MM.1S (cell line): ENCODE data around the gene GAS2L2.

Experiments used
- DNase-seq: peaks from one replicate; pipeline ENCODE4 v3.0.0-alpha.2; 2015
- H2AFZ ChIP-seq: fragments of 300-600 bp; sonication (generic); 2 replicates; pipeline ENCODE4 v1.6.0; 2016; ENCODE audit warnings: antibody characterized with exemption, low read length
- H3F3A ChIP-seq: fragments of 300-600 bp; sonication (generic); 2 replicates; pipeline ENCODE4 v1.6.1; 2016; ENCODE audit warnings: mild to moderate bottlenecking, antibody characterized with exemption, low read length, moderate library complexity, mixed read lengths; ENCODE audit not compliant: insufficient read depth
- H3K27ac ChIP-seq: fragments of 300-600 bp; sonication (generic); 2 replicates; pipeline ENCODE4 v1.5.1; 2016; ENCODE audit warnings: mild to moderate bottlenecking, low read length
- H3K27me3 ChIP-seq: fragments of 300-600 bp; sonication (generic); replicated peaks from 2 replicates; pipeline ENCODE4 v1.6.0; 2016; ENCODE audit warnings: low read length; ENCODE audit not compliant: insufficient read depth
- H3K36me3 ChIP-seq: fragments of 300-600 bp; sonication (generic); replicated peaks from 2 replicates; pipeline ENCODE4 v1.6.1; 2016; ENCODE audit warnings: mild to moderate bottlenecking, low read length, mixed read lengths; ENCODE audit not compliant: insufficient read depth
- H3K4me1 ChIP-seq: fragments of 300-600 bp; sonication (generic); 2 replicates; pipeline ENCODE4 v1.6.1; 2016; ENCODE audit warnings: low read length, mixed read lengths
- H3K4me2 ChIP-seq: fragments of 300-600 bp; sonication (generic); 2 replicates; pipeline ENCODE4 v1.6.0; 2016; ENCODE audit warnings: low read depth, low read length
- H3K4me3 ChIP-seq: fragments of 300-600 bp; sonication (generic); 2 replicates; pipeline ENCODE4 v1.5.1; 2016; ENCODE audit warnings: low read length, mixed read lengths
- H3K79me2 ChIP-seq: fragments of 300-600 bp; sonication (generic); 2 replicates; pipeline ENCODE4 v1.6.1; 2016; ENCODE audit warnings: mixed run types, low read length, mixed read lengths
- H3K9ac ChIP-seq: fragments of 300-600 bp; sonication (generic); 2 replicates; pipeline ENCODE4 v1.6.1; 2016; ENCODE audit warnings: low read length, mixed read lengths
- H3K9me2 ChIP-seq: fragments of 300-600 bp; sonication (generic); replicated peaks from 2 replicates; pipeline ENCODE4 v1.6.1; 2016; ENCODE audit warnings: mild to moderate bottlenecking, low read length, mixed read lengths; ENCODE audit not compliant: insufficient read depth
- H3K9me3 ChIP-seq: fragments of 300-600 bp; sonication (generic); replicated peaks from 2 replicates; pipeline ENCODE4 v1.6.1; 2016; ENCODE audit warnings: mild to moderate bottlenecking, low read length, mixed read lengths; ENCODE audit not compliant: insufficient read depth
- H4K20me1 ChIP-seq: fragments of 300-600 bp; sonication (generic); 2 replicates; pipeline ENCODE4 v1.6.1; 2016; ENCODE audit warnings: mild to moderate bottlenecking, low read length, moderate library complexity, mixed read lengths; ENCODE audit not compliant: insufficient read depth
- CTCF ChIP-seq: fragments of 300-600 bp; sonication (generic); IDR thresholded peaks from 2 replicates; pipeline ENCODE4 v1.5.1; 2016; ENCODE audit warnings: antibody characterized with exemption, low read length, mixed read lengths
- EZH2 ChIP-seq: fragments of 300-600 bp; sonication (generic); optimal IDR thresholded peaks from 2 replicates; pipeline ENCODE3; 2017; ENCODE audit warnings: low read depth, mild to moderate bottlenecking, antibody characterized with exemption, low read length, mixed read lengths
- EZH2phosphoT487 ChIP-seq: fragments of 300-600 bp; sonication (generic); IDR thresholded peaks from 2 replicates; pipeline ENCODE4 v1.6.1; 2018; ENCODE audit warnings: antibody characterized with exemption, low read length

Gene GAS2L2

GRCh38 chr17:35738519-35739133 is 14.4 kb downstream of the GAS2L2 start:
- H3K9me2 ChIP-seq, result no peaks in the 10 kb centered on the region
- H3K27ac ChIP-seq, result no peak overlapping the region
- no peak overlapping the region for H3K9ac ChIP-seq
- no peaks in the 10 kb centered on the region for H3K4me1 ChIP-seq
- H3K27me3 ChIP-seq, result peaks cover 23% of the 10 kb centered on the region
- H2AFZ ChIP-seq, result no peak overlapping the region
- no peaks in the 10 kb centered on the region for H3K36me3 ChIP-seq
- H3K4me2 ChIP-seq, result no peak overlapping the region
- H3K79me2 ChIP-seq, result no peaks in the 10 kb centered on the region
- H4K20me1 ChIP-seq, result no peaks in the 10 kb centered on the region
- TF ChIP-seq CTCF (no peak), EZH2 (no peak), EZH2phosphoT487 (no peak)
- H3K4me3 ChIP-seq, result no peak overlapping the region
- H3F3A ChIP-seq, result no peaks in the 10 kb centered on the region
- H3K9me3 ChIP-seq, result no peaks in the 10 kb centered on the region
- DNase-seq, result no peak

GRCh38 chr17:35736236-35736635 is 16.8 kb downstream of the GAS2L2 start:
- Histone ChIP-seq H3F3A (no peaks in the 10 kb centered on the region), H3K4me1 (no peaks in the 10 kb centered on the region), H3K9me2 (no peaks in the 10 kb centered on the region), H3K27ac (no peak overlapping the region), H3K4me2 (no peak overlapping the region), H3K4me3 (no peak overlapping the region), H3K36me3 (no peaks in the 10 kb centered on the region), H3K9me3 (no peaks in the 10 kb centered on the region), H3K27me3 (peaks cover under 1% of the 10 kb centered on the region; the same call in 1 of the 2 replicates), H2AFZ (no peak overlapping the region), H4K20me1 (no peaks in the 10 kb centered on the region), H3K79me2 (no peaks in the 10 kb centered on the region), H3K9ac (no peak overlapping the region)
- no peak for DNase-seq
- TF ChIP-seq CTCF, result no peak
- no peak for TF ChIP-seq EZH2phosphoT487
- no peak for TF ChIP-seq EZH2

- Histone ChIP-seq H3K36me3 (no peaks in the 10 kb centered on the region), H2AFZ (no peak overlapping the region), H3K9me3 (no peaks in the 10 kb centered on the region), H3F3A (no peaks in the 10 kb centered on the region), H3K9me2 (no peaks in the 10 kb centered on the region), H3K27me3 (no peaks in the 10 kb centered on the region), H4K20me1 (no peaks in the 10 kb centered on the region), H3K4me2 (no peak overlapping the region), H3K4me3 (no peak overlapping the region), H3K27ac (no peak overlapping the region), H3K9ac (no peak overlapping the region), H3K4me1 (no peaks in the 10 kb centered on the region), H3K79me2 (no peaks in the 10 kb centered on the region)
- TF ChIP-seq EZH2phosphoT487 (no peak), EZH2 (no peak), CTCF (no peak)
- no peak for DNase-seq
These were observed 17.8 kb downstream of the GAS2L2 start for GRCh38 chr17:35735036-35735805.
